SK-N-SH treated with all-trans-retinoic acid at 6 μM for 48 hours (cell line): ENCODE data around the gene EXOC3L2.
A peak's percentile ranks its signal among the peaks of the same experiment; 100 is the strongest.

Experiments
- ATAC-seq: fragments of 200-7000 bp; cut with Tn5 transposase; 3 replicates; pipeline ENCODE4 v1.9.1; 2020; ENCODE audit warnings: mild to moderate bottlenecking, moderate library complexity
- BACH2 ChIP-seq: fragments of 250-450 bp; sonication (Bioruptor Pico); IDR thresholded peaks from 2 replicates; pipeline ENCODE4 v1.9.0; 2021; ENCODE audit warnings: mild to moderate bottlenecking, borderline replicate concordance
- CREB5 ChIP-seq: fragments of 250-450 bp; sonication (Bioruptor Pico); IDR thresholded peaks from 2 replicates; pipeline ENCODE4 v1.5.1; 2020; ENCODE audit warnings: low read depth, mild to moderate bottlenecking, moderate library complexity
- CSDC2 ChIP-seq: fragments of 250-450 bp; sonication (Bioruptor Pico); IDR thresholded peaks from 2 replicates; pipeline ENCODE4 v1.5.0; 2020; ENCODE audit warnings: mild to moderate bottlenecking, moderate library complexity
- ESRRG ChIP-seq: fragments of 250-450 bp; sonication (Bioruptor Pico); IDR thresholded peaks from 2 replicates; pipeline ENCODE4 v1.6.1; 2021; ENCODE audit warnings: mild to moderate bottlenecking
- GLIS3 ChIP-seq: fragments of 250-450 bp; sonication (Bioruptor Pico); IDR thresholded peaks from 2 replicates; pipeline ENCODE4 v1.5.0; 2020; ENCODE audit warnings: mild to moderate bottlenecking, moderate library complexity
- ISL1 ChIP-seq: fragments of 250-450 bp; sonication (Bioruptor Pico); IDR thresholded peaks from 2 replicates; pipeline ENCODE4 v2.1.2; 2022; ENCODE audit warnings: mild to moderate bottlenecking, moderate library complexity
- OSR1 ChIP-seq: fragments of 250-450 bp; sonication (Bioruptor Pico); IDR thresholded peaks from 2 replicates; pipeline ENCODE4 v1.8.0; 2022; ENCODE audit warnings: moderate library complexity, mild to moderate bottlenecking, inconsistent platforms
- PATZ1 ChIP-seq: fragments of 250-450 bp; sonication (Bioruptor Pico); IDR thresholded peaks from 2 replicates; pipeline ENCODE4 v1.8.0; 2020; ENCODE audit warnings: mild to moderate bottlenecking, moderate library complexity, borderline replicate concordance
- RARB ChIP-seq: fragments of 250-450 bp; sonication (Bioruptor Pico); IDR thresholded peaks from 2 replicates; pipeline ENCODE4 v1.8.0; 2021; ENCODE audit warnings: mild to moderate bottlenecking, moderate library complexity
- SNAI2 ChIP-seq: fragments of 250-450 bp; sonication (Bioruptor Pico); IDR thresholded peaks from 2 replicates; pipeline ENCODE4 v1.5.0; 2020; ENCODE audit warnings: mild to moderate bottlenecking, moderate library complexity
- TCF4 ChIP-seq: fragments of 250-450 bp; sonication (Bioruptor Pico); IDR thresholded peaks from 2 replicates; pipeline ENCODE4 v1.8.0; 2021; ENCODE audit warnings: mild to moderate bottlenecking, moderate library complexity, borderline replicate concordance
- TOX ChIP-seq: fragments of 250-450 bp; sonication (Bioruptor Pico); IDR thresholded peaks from 2 replicates; pipeline ENCODE4 v1.8.0; 2021; ENCODE audit warnings: mild to moderate bottlenecking, moderate library complexity, borderline replicate concordance
- TSHZ2 ChIP-seq: fragments of 250-450 bp; sonication (Bioruptor Pico); IDR thresholded peaks from 2 replicates; pipeline ENCODE4 v1.5.0; 2020; ENCODE audit warnings: mild to moderate bottlenecking, moderate library complexity
- ZC3H10 ChIP-seq: fragments of 250-450 bp; sonication (Bioruptor Pico); IDR thresholded peaks from 2 replicates; pipeline ENCODE4 v1.5.1; 2021; ENCODE audit warnings: mild to moderate bottlenecking, moderate library complexity
- ZFP30 ChIP-seq: fragments of 450-650 bp; formaldehyde crosslinking; IDR thresholded peaks from 2 replicates; pipeline ENCODE4 v1.5.0; 2022; ENCODE audit warnings: mild to moderate bottlenecking, moderate library complexity
- ZNF565 ChIP-seq: fragments of 450-650 bp; formaldehyde crosslinking; conservative IDR thresholded peaks from 2 replicates; pipeline ENCODE4 v1.5.0; 2020; ENCODE audit warnings: low read depth, mild to moderate bottlenecking, moderate library complexity
- ZNF70 ChIP-seq: fragments of 450-650 bp; formaldehyde crosslinking; IDR thresholded peaks from 2 replicates; pipeline ENCODE4 v1.5.0; 2020; ENCODE audit warnings: mild to moderate bottlenecking, moderate library complexity
- ZNF8 ChIP-seq: fragments of 450-650 bp; formaldehyde crosslinking; IDR thresholded peaks from 2 replicates; pipeline ENCODE4 v1.5.0; 2020; ENCODE audit warnings: mild to moderate bottlenecking, moderate library complexity
- TF ChIP-seq, protein P1 (sequence below): fragments of 250-450 bp; sonication (Bioruptor Pico); IDR thresholded peaks from 2 replicates; pipeline ENCODE4 v1.5.1; 2021; ENCODE audit warnings: mild to moderate bottlenecking, moderate library complexity
- TF ChIP-seq, protein P2 (sequence below): fragments of 250-450 bp; sonication (Bioruptor Pico); IDR thresholded peaks from 2 replicates; pipeline ENCODE4 v1.8.0; 2021; ENCODE audit warnings: low read depth, mild to moderate bottlenecking, moderate library complexity, borderline replicate concordance

The EXOC3L2 gene

GRCh38 chr19:45279587-45280192 is 34.5 kb upstream of the EXOC3L2 start:
- ATAC-seq, result no peak
- TF ChIP-seq CSDC2 (no peak), TSHZ2 (CRISPR knock-in tag) (no peak), CREB5 (no peak), SNAI2 (no peak), ZFP30 (CRISPR knock-in tag) (no peak), GLIS3 (CRISPR knock-in tag) (no peak), ZNF70 (CRISPR knock-in tag) (no peak), BACH2 (CRISPR knock-in tag) (no peak)

- no peak for ATAC-seq
- TF ChIP-seq ISL1 (CRISPR knock-in tag), result no peak
- TF ChIP-seq RARB (CRISPR knock-in tag), result no peak
- TF ChIP-seq OSR1 (CRISPR knock-in tag), result no peak
- no peak for TF ChIP-seq TCF4 (CRISPR knock-in tag)
- no peak for TF ChIP-seq BACH2 (CRISPR knock-in tag)
- no peak for TF ChIP-seq TOX (CRISPR knock-in tag)
- TF ChIP-seq ZNF70 (CRISPR knock-in tag), result no peak
- TF ChIP-seq ESRRG, result no peak
- no peak for TF ChIP-seq GLIS3 (CRISPR knock-in tag)
- TF ChIP-seq ZFP30 (CRISPR knock-in tag), result no peak
- TF ChIP-seq ZNF8 (CRISPR knock-in tag), result no peak
- no peak for TF ChIP-seq CSDC2
- TF ChIP-seq ZC3H10 (CRISPR knock-in tag), result no peak
- TF ChIP-seq PATZ1 (CRISPR knock-in tag), result no peak
- TF ChIP-seq CREB5, result no peak
- no peak for TF ChIP-seq SNAI2
- TF ChIP-seq ZNF565 (CRISPR knock-in tag), result no peak
- TF ChIP-seq, protein P1, sequence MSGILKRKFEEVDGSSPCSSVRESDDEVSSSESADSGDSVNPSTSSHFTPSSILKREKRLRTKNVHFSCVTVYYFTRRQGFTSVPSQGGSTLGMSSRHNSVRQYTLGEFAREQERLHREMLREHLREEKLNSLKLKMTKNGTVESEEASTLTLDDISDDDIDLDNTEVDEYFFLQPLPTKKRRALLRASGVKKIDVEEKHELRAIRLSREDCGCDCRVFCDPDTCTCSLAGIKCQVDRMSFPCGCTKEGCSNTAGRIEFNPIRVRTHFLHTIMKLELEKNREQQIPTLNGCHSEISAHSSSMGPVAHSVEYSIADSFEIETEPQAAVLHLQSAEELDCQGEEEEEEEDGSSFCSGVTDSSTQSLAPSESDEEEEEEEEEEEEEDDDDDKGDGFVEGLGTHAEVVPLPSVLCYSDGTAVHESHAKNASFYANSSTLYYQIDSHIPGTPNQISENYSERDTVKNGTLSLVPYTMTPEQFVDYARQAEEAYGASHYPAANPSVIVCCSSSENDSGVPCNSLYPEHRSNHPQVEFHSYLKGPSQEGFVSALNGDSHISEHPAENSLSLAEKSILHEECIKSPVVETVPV, result no peak
- TF ChIP-seq, all 23 proteins: peak for 0
Observed at GRCh38 chr19:45278087-45278486, 32.9 kb upstream of the EXOC3L2 start.

DNA sequence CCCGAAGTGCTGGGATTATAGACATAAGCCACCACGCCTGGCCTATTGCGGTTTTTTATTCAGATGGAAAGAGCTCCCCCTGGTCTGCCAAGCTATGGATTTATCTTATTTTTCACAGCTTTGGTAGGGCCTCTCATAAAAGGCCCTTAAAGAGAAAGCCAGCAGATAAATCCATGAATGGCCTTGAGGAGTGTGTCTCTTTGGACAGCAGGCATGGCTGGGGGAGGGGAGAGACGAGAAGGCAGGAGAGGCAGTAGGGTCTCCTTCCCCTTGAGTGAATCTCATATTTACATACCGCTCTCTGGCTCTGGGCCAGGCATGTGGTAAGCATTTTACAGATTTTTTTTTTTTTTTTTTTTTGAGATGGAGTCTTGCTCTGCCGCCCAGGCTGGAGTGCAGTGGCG is 31.1 kb upstream of the EXOC3L2 start:
- peak; percentile 23; the same call in 1 of the 3 replicates for ATAC-seq
- TF ChIP-seq ZNF565 (CRISPR knock-in tag) (no peak), SNAI2 (no peak), PATZ1 (CRISPR knock-in tag) (no peak), BACH2 (CRISPR knock-in tag) (no peak), ZC3H10 (CRISPR knock-in tag) (no peak), ZFP30 (CRISPR knock-in tag) (no peak), CSDC2 (no peak), CREB5 (no peak), OSR1 (CRISPR knock-in tag) (no peak), TOX (CRISPR knock-in tag) (no peak)
- TF ChIP-seq, protein P2, sequence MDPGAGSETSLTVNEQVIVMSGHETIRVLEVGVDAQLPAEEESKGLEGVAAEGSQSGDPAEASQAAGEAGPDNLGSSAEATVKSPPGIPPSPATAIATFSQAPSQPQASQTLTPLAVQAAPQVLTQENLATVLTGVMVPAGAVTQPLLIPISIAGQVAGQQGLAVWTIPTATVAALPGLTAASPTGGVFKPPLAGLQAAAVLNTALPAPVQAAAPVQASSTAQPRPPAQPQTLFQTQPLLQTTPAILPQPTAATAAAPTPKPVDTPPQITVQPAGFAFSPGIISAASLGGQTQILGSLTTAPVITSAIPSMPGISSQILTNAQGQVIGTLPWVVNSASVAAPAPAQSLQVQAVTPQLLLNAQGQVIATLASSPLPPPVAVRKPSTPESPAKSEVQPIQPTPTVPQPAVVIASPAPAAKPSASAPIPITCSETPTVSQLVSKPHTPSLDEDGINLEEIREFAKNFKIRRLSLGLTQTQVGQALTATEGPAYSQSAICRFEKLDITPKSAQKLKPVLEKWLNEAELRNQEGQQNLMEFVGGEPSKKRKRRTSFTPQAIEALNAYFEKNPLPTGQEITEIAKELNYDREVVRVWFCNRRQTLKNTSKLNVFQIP, result no peak
- TF ChIP-seq, protein P1, result no peak
